B cell (primary cell): ENCODE measurements around the gene DCBLD1. TPM values are rescaled to one million over a fixed set of nuclear protein-coding genes. Genes with fewer than 3 reads are reported as not detected.

Source experiments
- ATAC-seq: fragments of 200-7000 bp; cut with Tn5 transposase; one replicate; pipeline ENCODE4 v1.10.0; 2021; ENCODE audit warnings: low read depth, mild to moderate bottlenecking, moderate number of reproducible peaks, moderate library complexity
- CTCF ChIA-PET: fragments of 350-600 bp; sonication (Branson Sonifier 250); formaldehyde crosslinking; loops from one replicate; lab custom pipeline; 2021; ENCODE audit warnings: antibody characterized with exemption, inconsistent platforms; lab: Charles Lee
- POLR2A ChIA-PET: fragments of 350-600 bp; sonication (Branson Sonifier 250); formaldehyde crosslinking; loops from one replicate; lab custom pipeline; 2021; ENCODE audit warnings: antibody characterized with exemption; lab: Charles Lee
- DNase-seq: peaks from one replicate; pipeline ENCODE4 v3.0.0; 2013
- H2AFZ ChIP-seq: 2 replicates; pipeline ENCODE4 v1.6.1; 2012; ENCODE audit warnings: mild to moderate bottlenecking, low read depth, low read length; ENCODE audit not compliant: insufficient read depth, poor library complexity, severe bottlenecking
- H3K27ac ChIP-seq, 2 donors: 1 replicate in 1 of 2; 2 replicates in 1 of 2; pipeline ENCODE4 v1.5.1; 2012 to 2013; ENCODE audit warnings: low read length in 2 of 2, mild to moderate bottlenecking in 2 of 2, moderate library complexity in 1 of 2
- H3K27me3 ChIP-seq, 4 experiments: fragments of 200-600 bp in 1 of 4; sonication (generic) in 1 of 4; replicated peaks in 1 of 4; 1 replicate in 2 of 4; 2 replicates in 2 of 4; pipeline versions ENCODE4 v1.6.1 to v1.7.0; 2013 to 2016; ENCODE audit warnings: low read length in 3 of 4, mild to moderate bottlenecking in 2 of 4, mixed read lengths in 1 of 4, moderate library complexity in 1 of 4; ENCODE audit not compliant: insufficient read depth in 4 of 4, control insufficient read depth in 3 of 4; ENCODE audit errors: control extremely low read depth in 1 of 4
- H3K36me3 ChIP-seq, 2 experiments: replicated peaks in 1 of 2; 1 replicate in 1 of 2; 2 replicates in 1 of 2; pipeline versions ENCODE4 v1.6.1 to v1.7.1; 2013; ENCODE audit warnings: low read length in 1 of 2; ENCODE audit not compliant: insufficient read depth in 2 of 2, control insufficient read depth in 1 of 2; ENCODE audit errors: control extremely low read depth in 1 of 2, extremely low read depth in 1 of 2
- H3K4me1 ChIP-seq, 2 donors: fragments of 200-600 bp in 1 of 2; sonication (generic) in 1 of 2; 1 replicate in 1 of 2; 2 replicates in 1 of 2; pipeline versions ENCODE4 v1.5.1 to v1.6.1; 2013 to 2017; ENCODE audit warnings: low read length in 2 of 2; ENCODE audit not compliant: control insufficient read depth in 2 of 2, insufficient read depth in 2 of 2
- H3K4me2 ChIP-seq: replicated peaks from 2 replicates; pipeline ENCODE3; 2012; ENCODE audit warnings: mild to moderate bottlenecking, low read depth, low read length; ENCODE audit not compliant: poor library complexity, severe bottlenecking
- H3K4me3 ChIP-seq, 5 experiments: fragments of 200-600 bp in 1 of 5; sonication (generic) in 1 of 5; 1 replicate in 3 of 5; 2 replicates in 2 of 5; pipeline versions ENCODE4 v1.5.1 to v1.7.0; 2011 to 2016; ENCODE audit warnings: low read length in 4 of 5, mild to moderate bottlenecking in 4 of 5, low read depth in 2 of 5, control low read depth in 1 of 5, moderate library complexity in 1 of 5; ENCODE audit not compliant: insufficient read depth in 1 of 5; ENCODE audit errors: control extremely low read depth in 1 of 5, extremely low read depth in 1 of 5
- H3K79me2 ChIP-seq: fragments of 200-600 bp; sonication (generic); one replicate; pipeline ENCODE4 v1.6.0; 2016; ENCODE audit warnings: low read length; ENCODE audit not compliant: control insufficient read depth, insufficient read depth
- H3K9ac ChIP-seq: fragments of 200-600 bp; sonication (generic); 2 replicates; pipeline ENCODE4 v1.6.1; 2017; ENCODE audit warnings: mild to moderate bottlenecking, low read length, moderate library complexity
- H3K9me3 ChIP-seq, 3 donors: one replicate each; pipeline versions ENCODE4 v1.6.1 to v1.7.1; 2013; ENCODE audit warnings: low read length in 2 of 3; ENCODE audit not compliant: control insufficient read depth in 2 of 3, insufficient read depth in 1 of 3; ENCODE audit errors: control extremely low read depth in 1 of 3
- H4K20me1 ChIP-seq: 2 replicates; pipeline ENCODE4 v1.6.0; 2012; ENCODE audit warnings: mild to moderate bottlenecking, low read length; ENCODE audit not compliant: insufficient read depth, control insufficient read depth, poor library complexity, severe bottlenecking
- H3K27ac Mint-ChIP-seq: one replicate; pipeline ENCODE4 v1.8.0; 2021; ENCODE audit warnings: mixed read lengths
- H3K27me3 Mint-ChIP-seq: one replicate; pipeline ENCODE4 v1.8.0; 2021; ENCODE audit warnings: mixed read lengths
- H3K4me1 Mint-ChIP-seq: one replicate; pipeline ENCODE4 v1.8.0; 2021; ENCODE audit warnings: mixed read lengths
- H3K4me3 Mint-ChIP-seq: one replicate; pipeline ENCODE4 v1.8.0; 2021; ENCODE audit warnings: mixed read lengths
- H3K9me3 Mint-ChIP-seq: one replicate; pipeline ENCODE4 v1.8.0; 2022; ENCODE audit warnings: mixed read lengths; ENCODE audit not compliant: insufficient read depth
- EZH2 ChIP-seq: IDR thresholded peaks from 2 replicates; pipeline ENCODE4 v1.6.1; 2012; ENCODE audit warnings: borderline replicate concordance, low read depth, mild to moderate bottlenecking, moderate library complexity, low read length; ENCODE audit not compliant: insufficient read depth, poor library complexity, severe bottlenecking
- WGBS: methylation state at CpG from one replicate; pipeline ENCODE4 v1.1.5; 2013; ENCODE audit warnings: missing lambda C conversion rate; ENCODE audit not compliant: insufficient coverage; 5-methylcytosine and 5-hydroxymethylcytosine counted together
- intact Hi-C: fragments of 100-400 bp; cut with micrococcal nuclease; formaldehyde crosslinking; loops from one replicate; pipeline ENCODE4 v1.10.0; 2022
- polyA plus RNA-seq: library from polyadenylated mRNA; depleted of rRNA; stranded (reverse); fragments of >200 nt; gene quantifications from 2 replicates; pipeline ENCODE4 v1.2.3, GENCODE V29; 2012
- total RNA-seq, 2 donors: library from RNA; stranded (reverse); fragments of 120-200 nt in 1 of 2; gene quantifications; 1 replicate in 1 of 2; 2 replicates in 1 of 2; pipeline versions ENCODE4 v1.2.3 to v1.2.4, GENCODE V29; 2013 to 2022
- TF ChIP-seq, protein P1 (sequence below): fragments of 200-600 bp; IDR thresholded peaks from one replicate; pipeline ENCODE4 v1.8.0; 2022; ENCODE audit warnings: antibody characterized with exemption, mild to moderate bottlenecking

The DCBLD1 gene
- total and polyA plus RNA-seq, 2 donors (not counting 1 experiment from before 2014, with no cell fraction given) = 0.21 to 0.37 TPM

DNA sequence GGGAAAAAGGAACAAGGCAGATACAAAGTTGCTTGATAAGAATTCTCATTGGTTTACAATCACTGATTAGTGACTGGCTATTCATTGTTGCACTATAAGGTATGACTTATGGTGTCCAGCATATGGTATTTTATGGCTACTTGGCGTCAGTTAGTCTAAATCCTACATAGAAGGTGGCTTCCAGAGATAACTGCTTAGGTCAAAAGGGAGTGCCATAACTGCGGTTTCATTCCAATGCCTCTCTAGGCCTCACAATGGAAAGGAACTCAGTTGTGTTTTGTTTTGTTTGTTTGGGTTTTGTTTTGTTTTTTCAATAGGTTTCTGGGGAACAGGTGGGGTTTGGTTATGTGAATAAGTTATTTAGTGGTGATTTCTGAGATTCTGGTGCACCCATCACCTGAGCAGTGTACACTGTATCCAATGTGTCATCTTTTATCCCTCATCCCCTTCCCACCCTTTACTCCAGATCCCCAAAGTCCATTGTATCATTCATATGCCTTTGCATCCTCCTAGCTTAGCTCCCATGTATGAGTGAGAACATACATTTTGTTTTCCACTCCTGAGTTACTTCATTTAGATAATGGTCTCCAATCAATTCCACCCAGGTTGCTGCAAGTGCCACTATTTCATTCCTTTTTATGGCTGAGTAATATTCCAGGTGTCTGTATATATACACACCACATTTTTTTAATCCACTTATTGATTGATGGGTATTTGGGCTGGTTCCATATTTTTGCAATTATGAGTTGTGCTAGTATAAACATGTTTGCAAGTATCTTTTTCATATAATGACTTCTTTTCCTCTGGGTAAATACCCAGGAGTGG is 112.8 kb downstream of the DCBLD1 start:
- Histone ChIP-seq H3K4me3 (no peak overlapping the region), H4K20me1 (peaks cover 57% of the 10 kb centered on the region), H3K9ac (no peak overlapping the region), H3K9me3 (no peaks in the 10 kb centered on the region), H3K27ac (no peak overlapping the region), H3K4me2 (no peak overlapping the region), H3K4me1 (peaks cover 3 to 5% of the 10 kb centered on the region in 2 donors), H2AFZ (no peak overlapping the region), H3K36me3 (no peaks in the 10 kb centered on the region), H3K27me3 (no peaks in the 10 kb centered on the region), H3K79me2 (peaks cover 85% of the 10 kb centered on the region)
- H3K4me3 Mint-ChIP-seq = no peak overlapping the region
- ATAC-seq = no peak
- 100% methylated on average over 1 of the region's 2 CpGs for WGBS
- H3K4me1 Mint-ChIP-seq = peaks cover 31% of the 10 kb centered on the region
- no peak for DNase-seq
- H3K27ac Mint-ChIP-seq = no peak overlapping the region
- intact Hi-C loops = no loop called here
- POLR2A ChIA-PET = no interaction called here
- no peaks in the 10 kb centered on the region for H3K9me3 Mint-ChIP-seq
- no peaks in the 10 kb centered on the region for H3K27me3 Mint-ChIP-seq
- no peak for TF ChIP-seq EZH2
- TF ChIP-seq, protein P1, sequence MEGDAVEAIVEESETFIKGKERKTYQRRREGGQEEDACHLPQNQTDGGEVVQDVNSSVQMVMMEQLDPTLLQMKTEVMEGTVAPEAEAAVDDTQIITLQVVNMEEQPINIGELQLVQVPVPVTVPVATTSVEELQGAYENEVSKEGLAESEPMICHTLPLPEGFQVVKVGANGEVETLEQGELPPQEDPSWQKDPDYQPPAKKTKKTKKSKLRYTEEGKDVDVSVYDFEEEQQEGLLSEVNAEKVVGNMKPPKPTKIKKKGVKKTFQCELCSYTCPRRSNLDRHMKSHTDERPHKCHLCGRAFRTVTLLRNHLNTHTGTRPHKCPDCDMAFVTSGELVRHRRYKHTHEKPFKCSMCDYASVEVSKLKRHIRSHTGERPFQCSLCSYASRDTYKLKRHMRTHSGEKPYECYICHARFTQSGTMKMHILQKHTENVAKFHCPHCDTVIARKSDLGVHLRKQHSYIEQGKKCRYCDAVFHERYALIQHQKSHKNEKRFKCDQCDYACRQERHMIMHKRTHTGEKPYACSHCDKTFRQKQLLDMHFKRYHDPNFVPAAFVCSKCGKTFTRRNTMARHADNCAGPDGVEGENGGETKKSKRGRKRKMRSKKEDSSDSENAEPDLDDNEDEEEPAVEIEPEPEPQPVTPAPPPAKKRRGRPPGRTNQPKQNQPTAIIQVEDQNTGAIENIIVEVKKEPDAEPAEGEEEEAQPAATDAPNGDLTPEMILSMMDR = no peak
- CTCF ChIA-PET = no interaction called here

GRCh38 chr6:117597755-117598154 is 115.3 kb downstream of the DCBLD1 start:
- Histone ChIP-seq H3K36me3 (no peaks in the 10 kb centered on the region), H3K9me3 (no peaks in the 10 kb centered on the region), H3K79me2 (peaks cover 89% of the 10 kb centered on the region), H3K27me3 (no peaks in the 10 kb centered on the region), H3K27ac (no peak overlapping the region), H3K4me2 (no peak overlapping the region), H3K9ac (no peak overlapping the region), H4K20me1 (peaks cover 45% of the 10 kb centered on the region), H3K4me3 (no peak overlapping the region), H2AFZ (no peak overlapping the region), H3K4me1 (peaks cover 12 to 16% of the 10 kb centered on the region in 2 donors)
- Mint-ChIP-seq H3K27ac (no peak overlapping the region), H3K4me1 (peaks cover 46% of the 10 kb centered on the region), H3K9me3 (no peaks in the 10 kb centered on the region), H3K27me3 (no peaks in the 10 kb centered on the region), H3K4me3 (no peak overlapping the region)
- intact Hi-C loops = no loop called here
- TF ChIP-seq, protein P1 = no peak
- no peak for TF ChIP-seq EZH2
- no CpG with 5 or more reads among the region's 2 CpGs for WGBS
- ATAC-seq (no peak), DNase-seq (no peak)
- CTCF ChIA-PET = interaction anchor here (0.8 kb wide), 1 partner anchor 9 kb away, joined by 4 read pairs; no protein-coding TSS in a partner anchor
- POLR2A ChIA-PET = no interaction called here
